Uterus (tissue), 2 donors: ENCODE measurements around the gene NHS.
"Not testable (repeated sequence)": the region's sequence is repeated elsewhere in the genome, so short reads cannot be mapped to it uniquely, and the experiment has no call there.

ENCODE experiments used
- POLR2A ChIP-seq, 2 donors: fragments of 450-650 bp; IDR thresholded peaks; one replicate each; pipeline ENCODE4 v1.6.1; 2016; ENCODE audit warnings: antibody characterized with exemption in 2 of 2, mild to moderate bottlenecking in 1 of 2, moderate library complexity in 1 of 2
- TF ChIP-seq, protein P1 (sequence below), 4 experiments: fragments of 200-600 bp in 2 of 4; fragments of 450-650 bp in 2 of 4; sonication (generic) in 2 of 4; IDR thresholded peaks; one replicate each; pipeline ENCODE4 v1.5.1; 2016 to 2019; ENCODE audit warnings: antibody characterized with exemption in 4 of 4, mild to moderate bottlenecking in 2 of 4, moderate library complexity in 1 of 4

DNA sequence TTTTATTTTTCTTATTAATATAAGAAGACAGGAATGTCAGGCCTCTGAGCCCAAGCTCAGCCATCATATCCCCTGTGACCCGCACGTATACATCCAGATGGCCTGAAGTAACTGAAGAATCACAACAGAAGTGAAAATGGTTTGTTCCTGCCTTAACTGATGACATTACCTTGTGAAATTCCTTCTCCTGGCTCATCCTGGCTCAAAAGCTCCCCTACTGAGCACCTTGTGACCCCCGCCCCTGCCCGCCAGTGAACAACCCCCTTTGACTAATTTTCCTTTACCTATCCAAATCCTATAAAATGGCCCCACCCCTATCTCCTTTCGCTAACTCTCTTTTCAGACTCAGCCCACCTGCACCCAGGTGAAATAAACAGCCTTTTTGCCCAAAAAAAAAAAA, 71.3 kb downstream of the NHS start:
- TF ChIP-seq, protein P1, sequence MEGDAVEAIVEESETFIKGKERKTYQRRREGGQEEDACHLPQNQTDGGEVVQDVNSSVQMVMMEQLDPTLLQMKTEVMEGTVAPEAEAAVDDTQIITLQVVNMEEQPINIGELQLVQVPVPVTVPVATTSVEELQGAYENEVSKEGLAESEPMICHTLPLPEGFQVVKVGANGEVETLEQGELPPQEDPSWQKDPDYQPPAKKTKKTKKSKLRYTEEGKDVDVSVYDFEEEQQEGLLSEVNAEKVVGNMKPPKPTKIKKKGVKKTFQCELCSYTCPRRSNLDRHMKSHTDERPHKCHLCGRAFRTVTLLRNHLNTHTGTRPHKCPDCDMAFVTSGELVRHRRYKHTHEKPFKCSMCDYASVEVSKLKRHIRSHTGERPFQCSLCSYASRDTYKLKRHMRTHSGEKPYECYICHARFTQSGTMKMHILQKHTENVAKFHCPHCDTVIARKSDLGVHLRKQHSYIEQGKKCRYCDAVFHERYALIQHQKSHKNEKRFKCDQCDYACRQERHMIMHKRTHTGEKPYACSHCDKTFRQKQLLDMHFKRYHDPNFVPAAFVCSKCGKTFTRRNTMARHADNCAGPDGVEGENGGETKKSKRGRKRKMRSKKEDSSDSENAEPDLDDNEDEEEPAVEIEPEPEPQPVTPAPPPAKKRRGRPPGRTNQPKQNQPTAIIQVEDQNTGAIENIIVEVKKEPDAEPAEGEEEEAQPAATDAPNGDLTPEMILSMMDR (IDR thresholded peaks at IDR 0.05): not testable (repeated sequence)
- not testable (repeated sequence) for TF ChIP-seq POLR2A (IDR thresholded peaks at IDR 0.05)
